ENCODE measurements around the gene PRTFDC1.

DNA sequence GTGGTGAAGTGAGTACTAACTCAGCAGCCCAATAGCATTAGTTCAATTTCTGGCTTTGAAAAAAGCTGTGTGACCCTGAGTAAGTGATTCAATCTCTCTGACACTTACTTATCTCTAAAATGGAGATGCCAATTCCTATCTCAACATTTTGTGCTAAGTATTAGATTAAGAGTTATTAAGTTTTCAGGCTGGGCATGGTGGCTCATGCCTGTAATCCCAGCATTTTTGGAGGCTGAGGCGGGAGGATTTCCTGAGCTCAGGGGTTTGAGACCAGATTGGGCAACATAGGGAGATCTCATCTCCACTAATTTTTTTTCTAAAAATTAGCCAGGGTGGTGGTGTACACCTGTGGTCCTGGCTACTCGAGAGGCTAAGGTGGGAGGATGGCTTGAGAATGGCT lies 109.5 kb downstream of the PRTFDC1 start:
- TF ChIP-seq, protein P1, sequence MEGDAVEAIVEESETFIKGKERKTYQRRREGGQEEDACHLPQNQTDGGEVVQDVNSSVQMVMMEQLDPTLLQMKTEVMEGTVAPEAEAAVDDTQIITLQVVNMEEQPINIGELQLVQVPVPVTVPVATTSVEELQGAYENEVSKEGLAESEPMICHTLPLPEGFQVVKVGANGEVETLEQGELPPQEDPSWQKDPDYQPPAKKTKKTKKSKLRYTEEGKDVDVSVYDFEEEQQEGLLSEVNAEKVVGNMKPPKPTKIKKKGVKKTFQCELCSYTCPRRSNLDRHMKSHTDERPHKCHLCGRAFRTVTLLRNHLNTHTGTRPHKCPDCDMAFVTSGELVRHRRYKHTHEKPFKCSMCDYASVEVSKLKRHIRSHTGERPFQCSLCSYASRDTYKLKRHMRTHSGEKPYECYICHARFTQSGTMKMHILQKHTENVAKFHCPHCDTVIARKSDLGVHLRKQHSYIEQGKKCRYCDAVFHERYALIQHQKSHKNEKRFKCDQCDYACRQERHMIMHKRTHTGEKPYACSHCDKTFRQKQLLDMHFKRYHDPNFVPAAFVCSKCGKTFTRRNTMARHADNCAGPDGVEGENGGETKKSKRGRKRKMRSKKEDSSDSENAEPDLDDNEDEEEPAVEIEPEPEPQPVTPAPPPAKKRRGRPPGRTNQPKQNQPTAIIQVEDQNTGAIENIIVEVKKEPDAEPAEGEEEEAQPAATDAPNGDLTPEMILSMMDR (conservative IDR thresholded peaks at IDR 0.05; ENCODE audit: low read length) = no peak
- no peak for TF ChIP-seq EZH2phosphoT487 (IDR thresholded peaks at IDR 0.05; ENCODE audit: borderline replicate concordance, low read depth, low read length)

Measured in OCI-LY7 (cell line).